ENCODE measurements around the gene MAP1LC3B.

GRCh38 chr16:87432330-87432915 is 40.3 kb downstream of the MAP1LC3B start:
- TF ChIP-seq CTCF (IDR thresholded peaks at IDR 0.05) = no peak
- TF ChIP-seq POLR2A (IDR thresholded peaks at IDR 0.05) = no peak

All from Peyer's patch (tissue), 4 donors.